Measurements from ENCODE around the gene ANKRD6.

DNA sequence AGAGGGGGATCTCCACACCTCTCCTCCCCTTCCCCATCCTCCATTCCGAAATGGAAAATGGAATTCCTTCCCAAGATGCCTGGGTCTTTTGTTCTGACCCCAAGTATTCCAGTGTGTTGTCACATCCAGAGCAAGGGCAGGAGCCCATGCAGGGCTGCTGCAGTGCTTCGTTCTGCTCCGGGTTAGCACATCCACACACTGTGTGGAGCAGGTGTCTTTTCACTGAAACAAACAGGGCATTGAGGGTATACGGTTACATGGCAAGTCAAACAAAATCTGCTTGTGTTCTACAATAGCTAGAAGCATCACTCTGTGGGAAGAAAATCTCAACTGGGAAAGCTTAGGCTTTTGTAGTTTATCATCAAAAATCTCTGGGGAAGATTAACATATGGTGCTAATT, 148.7 kb downstream of the ANKRD6 start:
- TF ChIP-seq POLR2A (IDR thresholded peaks at IDR 0.05) = no peak
- TF ChIP-seq, protein P1, sequence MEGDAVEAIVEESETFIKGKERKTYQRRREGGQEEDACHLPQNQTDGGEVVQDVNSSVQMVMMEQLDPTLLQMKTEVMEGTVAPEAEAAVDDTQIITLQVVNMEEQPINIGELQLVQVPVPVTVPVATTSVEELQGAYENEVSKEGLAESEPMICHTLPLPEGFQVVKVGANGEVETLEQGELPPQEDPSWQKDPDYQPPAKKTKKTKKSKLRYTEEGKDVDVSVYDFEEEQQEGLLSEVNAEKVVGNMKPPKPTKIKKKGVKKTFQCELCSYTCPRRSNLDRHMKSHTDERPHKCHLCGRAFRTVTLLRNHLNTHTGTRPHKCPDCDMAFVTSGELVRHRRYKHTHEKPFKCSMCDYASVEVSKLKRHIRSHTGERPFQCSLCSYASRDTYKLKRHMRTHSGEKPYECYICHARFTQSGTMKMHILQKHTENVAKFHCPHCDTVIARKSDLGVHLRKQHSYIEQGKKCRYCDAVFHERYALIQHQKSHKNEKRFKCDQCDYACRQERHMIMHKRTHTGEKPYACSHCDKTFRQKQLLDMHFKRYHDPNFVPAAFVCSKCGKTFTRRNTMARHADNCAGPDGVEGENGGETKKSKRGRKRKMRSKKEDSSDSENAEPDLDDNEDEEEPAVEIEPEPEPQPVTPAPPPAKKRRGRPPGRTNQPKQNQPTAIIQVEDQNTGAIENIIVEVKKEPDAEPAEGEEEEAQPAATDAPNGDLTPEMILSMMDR (IDR thresholded peaks at IDR 0.05) = no peak
- TF ChIP-seq EP300 (IDR thresholded peaks at IDR 0.05) = no peak
- TF ChIP-seq POLR2AphosphoS5 (IDR thresholded peaks at IDR 0.05) = no peak
